Astrocyte (in vitro differentiated cells and primary cell): ENCODE data around the gene SRD5A1. TPM values are rescaled to one million over a fixed set of nuclear protein-coding genes. Genes with fewer than 3 reads are reported as not detected.

Experiments used
- DNase-seq: peaks from one replicate; pipeline ENCODE4 v3.0.0-alpha.2; 2010; ENCODE audit warnings: low read depth
- FAIRE-seq: peaks from 2 replicates; lab custom pipeline; 2011; peaks lifted over from hg19 to GRCh38; lab: Jason Lieb, UNC
- H2AFZ ChIP-seq: 2 replicates; pipeline ENCODE4 v1.6.0; 2012; ENCODE audit warnings: low read depth, low read length, inconsistent platforms
- H3K27ac ChIP-seq: 2 replicates; pipeline ENCODE4 v1.5.1; 2011; ENCODE audit warnings: low read depth, low read length, inconsistent platforms
- H3K27me3 ChIP-seq: 2 replicates; pipeline ENCODE4 v1.6.0; 2011; ENCODE audit warnings: low read length, inconsistent platforms; ENCODE audit not compliant: insufficient read depth
- H3K36me3 ChIP-seq: 2 replicates; pipeline ENCODE4 v1.5.1; 2011; ENCODE audit warnings: low read length, inconsistent platforms; ENCODE audit not compliant: insufficient read depth
- H3K4me1 ChIP-seq: 2 replicates; pipeline ENCODE4 v1.5.1; 2011; ENCODE audit warnings: low read length, inconsistent platforms; ENCODE audit not compliant: insufficient read depth
- H3K4me2 ChIP-seq: 2 replicates; pipeline ENCODE4 v1.6.0; 2012; ENCODE audit warnings: low read length, inconsistent platforms
- H3K4me3 ChIP-seq: 2 replicates; pipeline ENCODE4 v1.5.1; 2011; ENCODE audit warnings: low read depth, mild to moderate bottlenecking, low read length, inconsistent platforms; ENCODE audit not compliant: insufficient read depth
- H3K79me2 ChIP-seq: 2 replicates; pipeline ENCODE4 v1.6.0; 2012; ENCODE audit warnings: mild to moderate bottlenecking, low read length, inconsistent platforms; ENCODE audit not compliant: insufficient read depth
- H3K9ac ChIP-seq: 2 replicates; pipeline ENCODE4 v1.6.0; 2012; ENCODE audit warnings: mild to moderate bottlenecking, low read length, inconsistent platforms
- H3K9me3 ChIP-seq: 2 replicates; pipeline ENCODE4 v1.5.1; 2012; ENCODE audit warnings: low read depth, mild to moderate bottlenecking, low read length, inconsistent platforms; ENCODE audit not compliant: insufficient read depth
- H4K20me1 ChIP-seq: 2 replicates; pipeline ENCODE4 v1.6.0; 2012; ENCODE audit warnings: low read length, inconsistent platforms; ENCODE audit not compliant: insufficient read depth
- H3K27ac Mint-ChIP-seq: one replicate; pipeline ENCODE4 v1.8.0; 2021; ENCODE audit warnings: mild to moderate bottlenecking, mixed read lengths; ENCODE audit not compliant: unreplicated experiment
- H3K27me3 Mint-ChIP-seq: one replicate; pipeline ENCODE4 v1.8.0; 2021; ENCODE audit warnings: low read depth, mixed read lengths; ENCODE audit not compliant: unreplicated experiment
- H3K36me3 Mint-ChIP-seq: one replicate; pipeline ENCODE4 v1.8.0; 2021; ENCODE audit warnings: low read depth, mixed read lengths; ENCODE audit not compliant: unreplicated experiment
- H3K4me1 Mint-ChIP-seq: one replicate; pipeline ENCODE4 v1.8.0; 2021; ENCODE audit warnings: low read depth, mixed read lengths; ENCODE audit not compliant: unreplicated experiment
- H3K4me3 Mint-ChIP-seq: one replicate; pipeline ENCODE4 v1.8.0; 2021; ENCODE audit warnings: mild to moderate bottlenecking, moderate library complexity, mixed read lengths; ENCODE audit not compliant: unreplicated experiment
- H3K9me3 Mint-ChIP-seq: one replicate; pipeline ENCODE4 v1.8.0; 2021; ENCODE audit warnings: mild to moderate bottlenecking, mixed read lengths; ENCODE audit not compliant: unreplicated experiment
- CTCF ChIP-seq: IDR thresholded peaks from 2 replicates; pipeline ENCODE4 v1.5.1; 2011; ENCODE audit warnings: low read depth, mild to moderate bottlenecking, inconsistent platforms, low read length, moderate library complexity; ENCODE audit not compliant: insufficient read depth
- EZH2 ChIP-seq: IDR thresholded peaks from 2 replicates; pipeline ENCODE4 v1.6.1; 2012; ENCODE audit warnings: mild to moderate bottlenecking, low read length, inconsistent platforms; ENCODE audit not compliant: insufficient read depth
- total RNA-seq: library from RNA; stranded (reverse); gene quantifications from 2 replicates; pipeline ENCODE4 v1.2.1, GENCODE V29; 2021

The SRD5A1 gene
- total RNA-seq, 1 donor from 2014 or later: 27.6 TPM

- Histone ChIP-seq H3K9me3 (no peaks in the 10 kb centered on the region), H3K4me3 (no peak overlapping the region), H4K20me1 (no peaks in the 10 kb centered on the region), H3K79me2 (no peaks in the 10 kb centered on the region), H3K4me2 (no peak overlapping the region), H3K4me1 (peaks cover 9% of the 10 kb centered on the region), H3K9ac (no peak overlapping the region), H3K27ac (no peak overlapping the region), H3K27me3 (peaks cover 14% of the 10 kb centered on the region), H2AFZ (no peak overlapping the region), H3K36me3 (no peaks in the 10 kb centered on the region)
- Mint-ChIP-seq H3K4me1 (no peaks in the 10 kb centered on the region), H3K27me3 (peaks cover 41% of the 10 kb centered on the region), H3K9me3 (no peaks in the 10 kb centered on the region), H3K27ac (no peak overlapping the region), H3K36me3 (no peaks in the 10 kb centered on the region), H3K4me3 (no peak overlapping the region)
- no peak for FAIRE-seq
- no peak for DNase-seq
- TF ChIP-seq CTCF (no peak), EZH2 (no peak)
Measured at GRCh38 chr5:6586647-6587042, 46.6 kb upstream of the SRD5A1 start.

DNA sequence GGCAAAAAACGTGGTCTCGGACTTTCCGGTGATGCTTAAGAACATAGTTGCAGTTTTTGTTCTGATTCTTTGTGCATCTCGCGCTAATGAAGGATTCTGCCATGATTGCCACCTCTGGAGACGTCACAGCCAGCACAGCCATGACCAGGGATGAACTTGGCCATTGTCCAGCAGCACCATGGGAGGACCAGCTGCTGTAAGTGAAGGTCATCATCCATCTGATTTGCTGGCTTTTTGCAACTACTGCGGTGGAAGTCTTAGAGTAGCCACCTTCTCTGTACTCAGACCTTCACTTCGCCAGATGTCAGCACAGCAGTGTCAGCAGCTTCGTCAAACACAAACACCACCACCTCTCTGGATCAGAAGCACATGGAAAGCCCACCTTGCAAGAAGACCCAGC, 46.1 kb upstream of the SRD5A1 start:
- Mint-ChIP-seq H3K27me3 (peaks cover 36% of the 10 kb centered on the region), H3K4me1 (no peaks in the 10 kb centered on the region), H3K4me3 (no peak overlapping the region), H3K9me3 (no peaks in the 10 kb centered on the region), H3K27ac (no peak overlapping the region), H3K36me3 (no peaks in the 10 kb centered on the region)
- no peak overlapping the region for H2AFZ ChIP-seq
- H3K27me3 ChIP-seq: peaks cover 14% of the 10 kb centered on the region
- H3K27ac ChIP-seq: no peak overlapping the region
- no peaks in the 10 kb centered on the region for H4K20me1 ChIP-seq
- no peak for FAIRE-seq
- no peak overlapping the region for H3K4me3 ChIP-seq
- no peak for DNase-seq
- H3K4me2 ChIP-seq: no peak overlapping the region
- peaks cover 6% of the 10 kb centered on the region for H3K4me1 ChIP-seq
- H3K36me3 ChIP-seq: no peaks in the 10 kb centered on the region
- H3K79me2 ChIP-seq: no peaks in the 10 kb centered on the region
- TF ChIP-seq CTCF (no peak), EZH2 (no peak)
- H3K9ac ChIP-seq: no peak overlapping the region
- no peaks in the 10 kb centered on the region for H3K9me3 ChIP-seq

DNA sequence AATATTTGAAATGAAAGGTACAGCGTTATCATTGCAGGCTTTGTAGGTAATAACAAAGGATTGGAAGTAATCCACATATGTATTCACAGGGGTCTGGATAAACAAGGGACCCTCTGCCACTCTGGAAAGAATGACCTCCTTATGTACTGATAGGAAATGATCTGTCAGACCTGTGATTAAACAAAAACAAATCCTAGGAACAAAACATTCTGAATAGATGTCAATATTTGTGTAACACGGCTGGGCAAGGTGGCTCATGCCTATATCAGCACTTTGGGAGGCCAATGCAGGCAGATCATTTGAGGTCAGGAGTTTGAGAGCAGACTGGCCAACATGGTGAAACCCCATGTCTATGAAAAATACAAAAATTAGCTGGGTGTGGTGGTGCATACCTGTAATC, 42.7 kb upstream of the SRD5A1 start:
- no peak for FAIRE-seq
- Mint-ChIP-seq H3K36me3 (peaks cover 3% of the 10 kb centered on the region), H3K27me3 (peaks cover 17% of the 10 kb centered on the region), H3K9me3 (peaks cover 3% of the 10 kb centered on the region), H3K4me3 (no peak overlapping the region), H3K4me1 (no peaks in the 10 kb centered on the region), H3K27ac (no peak overlapping the region)
- no peaks in the 10 kb centered on the region for H3K79me2 ChIP-seq
- H3K27me3 ChIP-seq: peaks cover 3% of the 10 kb centered on the region
- H3K4me3 ChIP-seq: no peak overlapping the region
- DNase-seq: no peak
- H3K9me3 ChIP-seq: no peaks in the 10 kb centered on the region
- no peak overlapping the region for H2AFZ ChIP-seq
- H3K9ac ChIP-seq: no peak overlapping the region
- no peaks in the 10 kb centered on the region for H4K20me1 ChIP-seq
- no peak overlapping the region for H3K4me2 ChIP-seq
- no peak overlapping the region for H3K27ac ChIP-seq
- TF ChIP-seq CTCF (no peak), EZH2 (no peak)
- H3K4me1 ChIP-seq: no peaks in the 10 kb centered on the region
- H3K36me3 ChIP-seq: no peaks in the 10 kb centered on the region
